WTC11 (cell line): Measurements from ENCODE around the gene MAGI3. TPM values are rescaled to one million over a fixed set of nuclear protein-coding genes. Genes with fewer than 3 reads are reported as not detected.

Experiments
- ATAC-seq: fragments of 200-7000 bp; cut with Tn5 transposase; 2 replicates; pipeline ENCODE4 v1.10.0; 2021; ENCODE audit warnings: mild to moderate bottlenecking, moderate library complexity
- CTCF ChIA-PET: fragments of 300-600 bp; sonication (Branson Sonifier 250); formaldehyde crosslinking; loops from one replicate; lab custom pipeline; 2021; ENCODE audit warnings: antibody characterized with exemption; lab: Charles Lee
- POLR2A ChIA-PET: fragments of 350-600 bp; sonication (Branson Sonifier 250); formaldehyde crosslinking; loops from one replicate; lab custom pipeline; 2021; ENCODE audit warnings: antibody characterized with exemption; lab: Charles Lee
- DNase-seq: peaks from one replicate; pipeline ENCODE4 v3.0.0; 2021; ENCODE audit warnings: low spot score
- H3K27ac Mint-ChIP-seq: 2 replicates; pipeline ENCODE4 v1.8.0; 2021; ENCODE audit warnings: mixed read lengths
- H3K27me3 Mint-ChIP-seq: 2 replicates; pipeline ENCODE4 v1.8.0; 2021; ENCODE audit warnings: low read depth, mild to moderate bottlenecking, moderate library complexity, mixed read lengths
- H3K36me3 Mint-ChIP-seq: 2 replicates; pipeline ENCODE4 v1.8.0; 2021; ENCODE audit warnings: mixed read lengths
- H3K4me1 Mint-ChIP-seq: 2 replicates; pipeline ENCODE4 v1.8.0; 2022; ENCODE audit warnings: mixed read lengths
- H3K4me3 Mint-ChIP-seq: 2 replicates; pipeline ENCODE4 v1.8.0; 2021; ENCODE audit warnings: mild to moderate bottlenecking, moderate library complexity, mixed read lengths
- H3K9me3 Mint-ChIP-seq: 2 replicates; pipeline ENCODE4 v1.8.0; 2021; ENCODE audit warnings: mixed read lengths
- ATF1 ChIP-seq: sonication (generic); formaldehyde crosslinking; IDR thresholded peaks from 2 replicates; pipeline ENCODE4 v1.8.1; 2023; ENCODE audit warnings: mild to moderate bottlenecking, moderate library complexity, missing genetic modification reagents
- ELF4 ChIP-seq: sonication (generic); formaldehyde crosslinking; IDR thresholded peaks from 2 replicates; pipeline ENCODE4 v1.8.1; 2022; ENCODE audit warnings: low read depth, mild to moderate bottlenecking, moderate library complexity, missing genetic modification reagents
- ESRRA ChIP-seq: sonication (generic); formaldehyde crosslinking; IDR thresholded peaks from 2 replicates; pipeline ENCODE4 v1.8.1; 2022; ENCODE audit warnings: mild to moderate bottlenecking, missing genetic modification reagents, borderline replicate concordance
- ETV6 ChIP-seq: sonication (generic); formaldehyde crosslinking; IDR thresholded peaks from 2 replicates; pipeline ENCODE4 v1.8.1; 2022; ENCODE audit warnings: mild to moderate bottlenecking, missing genetic modification reagents
- FOXJ3 ChIP-seq: sonication (generic); formaldehyde crosslinking; IDR thresholded peaks from 2 replicates; pipeline ENCODE4 v1.9.0; 2021; ENCODE audit warnings: missing genetic modification reagents, mild to moderate bottlenecking, borderline replicate concordance
- FOXP1 ChIP-seq: sonication (generic); formaldehyde crosslinking; IDR thresholded peaks from 2 replicates; pipeline ENCODE4 v1.8.0; 2022; ENCODE audit warnings: missing genetic modification reagents, mild to moderate bottlenecking, moderate library complexity, borderline replicate concordance
- GRHL2 ChIP-seq: fragments of 250-450 bp; sonication (Bioruptor Pico); IDR thresholded peaks from 2 replicates; pipeline ENCODE4 v1.8.0; 2022; ENCODE audit warnings: mild to moderate bottlenecking, moderate library complexity; ENCODE audit not compliant: insufficient replicate concordance, severe bottlenecking
- GTF2I ChIP-seq: fragments of 250-450 bp; sonication (Bioruptor Pico); conservative IDR thresholded peaks from 2 replicates; pipeline ENCODE4 v1.4.0; 2021; ENCODE audit warnings: mild to moderate bottlenecking
- IRF2 ChIP-seq: sonication (generic); formaldehyde crosslinking; IDR thresholded peaks from 2 replicates; pipeline ENCODE4 v1.8.0; 2022; ENCODE audit warnings: low read depth, missing genetic modification reagents, borderline replicate concordance
- JUN ChIP-seq: sonication (generic); formaldehyde crosslinking; IDR thresholded peaks from 2 replicates; pipeline ENCODE4 v1.8.0; 2023; ENCODE audit warnings: mild to moderate bottlenecking, missing genetic modification reagents
- MYBL2 ChIP-seq: sonication (generic); formaldehyde crosslinking; IDR thresholded peaks from 2 replicates; pipeline ENCODE4 v1.8.1; 2023; ENCODE audit warnings: mild to moderate bottlenecking, moderate library complexity, missing genetic modification reagents
- NR1H2 ChIP-seq: sonication (generic); formaldehyde crosslinking; IDR thresholded peaks from 2 replicates; pipeline ENCODE4 v1.9.0; 2021; ENCODE audit warnings: mild to moderate bottlenecking, moderate library complexity, missing genetic modification reagents
- PRRX2 ChIP-seq: fragments of 250-450 bp; sonication (Bioruptor Pico); IDR thresholded peaks from 2 replicates; pipeline ENCODE4 v1.8.0; 2021; ENCODE audit warnings: mild to moderate bottlenecking
- RELA ChIP-seq: sonication (generic); formaldehyde crosslinking; IDR thresholded peaks from 2 replicates; pipeline ENCODE4 v1.8.1; 2022; ENCODE audit warnings: missing genetic modification reagents, mild to moderate bottlenecking, borderline replicate concordance
- SMAD4 ChIP-seq: sonication (generic); formaldehyde crosslinking; IDR thresholded peaks from 2 replicates; pipeline ENCODE4 v1.8.0; 2022; ENCODE audit warnings: mild to moderate bottlenecking, missing genetic modification reagents
- ZNF263 ChIP-seq: sonication (generic); formaldehyde crosslinking; IDR thresholded peaks from 2 replicates; pipeline ENCODE4 v1.8.1; 2022; ENCODE audit warnings: low read depth, mild to moderate bottlenecking, moderate library complexity, missing genetic modification reagents
- ZNF317 ChIP-seq: sonication (generic); formaldehyde crosslinking; IDR thresholded peaks from 2 replicates; pipeline ENCODE4 v1.8.1; 2023; ENCODE audit warnings: low read depth, mild to moderate bottlenecking, moderate library complexity, missing genetic modification reagents, borderline replicate concordance
- total RNA-seq: library from RNA; stranded (reverse); gene quantifications from 3 replicates; pipeline ENCODE4 v1.2.3, GENCODE V29; 2021
- TF ChIP-seq, protein P1 (sequence below): sonication (generic); formaldehyde crosslinking; IDR thresholded peaks from 2 replicates; pipeline ENCODE4 v1.8.1; 2022; ENCODE audit warnings: mild to moderate bottlenecking, moderate library complexity, missing genetic modification reagents
- TF ChIP-seq, protein P2 (sequence below): sonication (generic); formaldehyde crosslinking; IDR thresholded peaks from 2 replicates; pipeline ENCODE4 v1.8.0; 2023; ENCODE audit warnings: missing genetic modification reagents
- TF ChIP-seq, protein P3 (sequence below): fragments of 250-450 bp; sonication (Bioruptor Pico); IDR thresholded peaks from 2 replicates; pipeline ENCODE4 v1.9.0; 2021; ENCODE audit warnings: mild to moderate bottlenecking
- TF ChIP-seq, protein P4 (sequence below): fragments of 200-600 bp; IDR thresholded peaks from 2 replicates; pipeline ENCODE4 v1.8.0; 2022; ENCODE audit warnings: antibody characterized with exemption
- TF ChIP-seq, protein P5 (sequence below): fragments of 250-450 bp; sonication (Bioruptor Pico); IDR thresholded peaks from 2 replicates; pipeline ENCODE4 v1.9.0; 2021; ENCODE audit warnings: moderate library complexity, mild to moderate bottlenecking, inconsistent platforms, borderline replicate concordance
- TF ChIP-seq, protein P6 (sequence below): sonication (generic); formaldehyde crosslinking; IDR thresholded peaks from 2 replicates; pipeline ENCODE4 v1.8.1; 2023; ENCODE audit warnings: mild to moderate bottlenecking, missing genetic modification reagents

MAGI3 gene
- total RNA-seq, 1 experiment from 2014 or later = 9.7 TPM

DNA sequence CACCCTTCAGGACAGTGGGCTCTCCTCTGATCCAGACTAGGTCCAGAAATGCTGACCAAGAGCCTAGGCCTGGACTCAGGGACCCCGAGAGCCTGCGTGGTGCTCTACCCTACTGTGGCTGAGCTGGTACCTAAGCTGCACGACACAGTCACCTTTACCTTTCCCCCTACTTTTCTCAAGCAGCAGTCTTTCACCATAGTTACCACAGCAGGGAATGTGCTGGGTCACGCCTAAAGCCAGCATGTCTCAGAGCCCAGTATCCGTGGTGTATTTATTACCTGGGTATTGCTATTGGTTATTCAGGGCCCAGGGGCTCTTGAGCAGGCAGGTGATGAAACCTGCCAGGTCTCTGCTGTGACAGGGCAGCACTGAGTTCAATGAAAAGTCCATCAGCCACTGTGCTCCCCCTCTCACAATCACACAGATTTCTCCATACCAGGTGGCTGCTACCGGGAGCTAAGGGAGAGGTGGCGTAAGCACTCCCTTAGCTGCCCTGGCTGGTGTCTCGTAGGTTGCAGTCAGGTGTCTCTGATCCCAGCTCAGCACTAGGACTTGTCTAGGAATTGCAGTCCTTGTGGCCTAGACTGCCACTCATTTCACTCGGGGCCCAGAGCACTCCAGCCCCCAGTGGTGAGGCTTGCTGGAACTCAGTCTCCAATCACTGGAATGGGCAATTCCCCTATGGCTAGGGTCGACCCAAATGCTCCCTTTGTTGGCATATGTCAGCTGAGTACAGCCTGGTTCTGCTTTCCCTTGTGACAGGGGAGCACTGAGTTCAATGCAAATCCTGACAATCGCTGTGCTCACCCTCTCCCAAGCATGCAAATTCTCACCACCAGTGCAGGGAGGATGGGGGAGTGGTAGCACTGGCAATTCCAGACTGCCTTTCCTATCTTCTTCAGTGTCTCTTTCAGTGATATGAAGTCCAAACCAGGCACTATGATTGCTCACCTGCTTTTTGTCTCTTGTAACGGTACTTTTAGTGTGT lies 240.3 kb downstream of the MAGI3 start:
- POLR2A ChIA-PET = interaction anchor here (0.6 kb wide), 1 partner anchor 183 kb away, joined by 3 read pairs; no protein-coding TSS in a partner anchor

DNA sequence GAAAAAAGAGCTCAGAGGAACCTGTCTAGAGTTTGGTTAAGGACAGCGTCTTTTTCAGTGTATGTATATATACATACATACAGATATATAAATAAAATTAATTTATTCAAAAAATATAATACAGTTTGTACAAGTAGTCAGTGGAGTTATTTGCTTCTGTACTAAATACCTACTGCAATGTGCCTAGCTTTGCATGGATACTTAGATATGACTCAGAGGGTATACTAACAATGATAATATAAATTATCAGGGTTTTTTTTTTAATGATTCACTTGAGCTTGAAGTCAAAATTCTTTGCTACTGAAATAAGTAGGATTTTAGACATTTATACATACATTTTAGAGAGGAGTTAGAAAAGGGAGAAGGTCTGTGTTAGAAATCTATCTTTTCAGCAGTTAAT lies 251.1 kb downstream of the MAGI3 start:
- peaks cover 16% of the 10 kb centered on the region for H3K9me3 Mint-ChIP-seq
- ATAC-seq (no peak), DNase-seq (no peak)
- TF ChIP-seq GRHL2 (CRISPR knock-in tag) (no peak), PRRX2 (CRISPR knock-in tag) (no peak), RELA (CRISPR knock-in tag) (no peak), ATF1 (CRISPR knock-in tag) (no peak), GTF2I (CRISPR knock-in tag) (no peak)
- TF ChIP-seq, protein P1, sequence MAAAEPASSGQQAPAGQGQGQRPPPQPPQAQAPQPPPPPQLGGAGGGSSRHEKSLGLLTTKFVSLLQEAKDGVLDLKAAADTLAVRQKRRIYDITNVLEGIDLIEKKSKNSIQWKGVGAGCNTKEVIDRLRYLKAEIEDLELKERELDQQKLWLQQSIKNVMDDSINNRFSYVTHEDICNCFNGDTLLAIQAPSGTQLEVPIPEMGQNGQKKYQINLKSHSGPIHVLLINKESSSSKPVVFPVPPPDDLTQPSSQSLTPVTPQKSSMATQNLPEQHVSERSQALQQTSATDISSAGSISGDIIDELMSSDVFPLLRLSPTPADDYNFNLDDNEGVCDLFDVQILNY (CRISPR knock-in tag) = no peak
- no peak overlapping the region for H3K27ac Mint-ChIP-seq
- no peaks in the 10 kb centered on the region for H3K4me1 Mint-ChIP-seq
- no peak overlapping the region for H3K4me3 Mint-ChIP-seq
- ChIA-PET CTCF (no interaction called here), POLR2A (no interaction called here)
- H3K27me3 Mint-ChIP-seq = no peaks in the 10 kb centered on the region
- peaks cover 24% of the 10 kb centered on the region for H3K36me3 Mint-ChIP-seq

More for the DNA sequence above, 240.3 kb downstream of the MAGI3 start:
- Mint-ChIP-seq H3K4me1 (peaks cover 12% of the 10 kb centered on the region), H3K27me3 (no peaks in the 10 kb centered on the region), H3K27ac (no peak overlapping the region), H3K4me3 (no peak overlapping the region), H3K9me3 (peaks cover 14% of the 10 kb centered on the region), H3K36me3 (peaks cover 9% of the 10 kb centered on the region; the same call in 1 of the 2 replicates)
- CTCF ChIA-PET = no interaction called here
- DNase-seq (no peak), ATAC-seq (peak; percentile 74)
- TF ChIP-seq JUN = no peak
- no peak for TF ChIP-seq RELA (CRISPR knock-in tag)
- no peak for TF ChIP-seq NR1H2 (CRISPR knock-in tag)
- TF ChIP-seq MYBL2 (CRISPR knock-in tag) = no peak
- peak; percentile 68; the same call in 1 of the 2 replicates for TF ChIP-seq ZNF263 (CRISPR knock-in tag)
- no peak for TF ChIP-seq FOXP1 (CRISPR knock-in tag)
- no peak for TF ChIP-seq IRF2 (CRISPR knock-in tag)
- no peak for TF ChIP-seq GRHL2 (CRISPR knock-in tag)

DNA sequence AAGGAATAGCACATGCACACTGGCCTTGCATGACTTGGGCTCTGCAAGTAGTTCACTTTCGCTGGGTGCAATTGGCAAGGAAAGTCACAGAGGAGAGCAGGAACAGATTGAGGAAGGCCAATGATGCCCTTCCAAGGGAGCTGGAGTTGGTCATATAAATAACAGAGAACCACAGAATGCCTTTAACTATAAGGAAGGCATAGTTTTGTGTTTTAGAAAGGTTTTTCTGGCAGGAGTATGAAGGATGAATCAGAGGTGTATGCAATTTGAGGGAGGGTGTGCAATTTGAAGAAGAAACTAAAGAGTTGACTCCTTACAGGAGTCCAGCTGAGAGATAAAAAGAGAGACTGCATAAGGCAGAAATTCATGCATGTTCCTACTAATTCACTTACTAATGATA lies 256.8 kb downstream of the MAGI3 start:
- ATAC-seq (no peak), DNase-seq (no peak)
- CTCF ChIA-PET = no interaction called here
- Mint-ChIP-seq H3K27ac (no peak overlapping the region), H3K9me3 (no peaks in the 10 kb centered on the region)
- TF ChIP-seq GRHL2 (CRISPR knock-in tag) (no peak), ETV6 (no peak), ESRRA (CRISPR knock-in tag) (no peak), SMAD4 (no peak), ZNF317 (no peak), FOXJ3 (no peak), RELA (CRISPR knock-in tag) (no peak), ELF4 (no peak)
- TF ChIP-seq, protein P2, sequence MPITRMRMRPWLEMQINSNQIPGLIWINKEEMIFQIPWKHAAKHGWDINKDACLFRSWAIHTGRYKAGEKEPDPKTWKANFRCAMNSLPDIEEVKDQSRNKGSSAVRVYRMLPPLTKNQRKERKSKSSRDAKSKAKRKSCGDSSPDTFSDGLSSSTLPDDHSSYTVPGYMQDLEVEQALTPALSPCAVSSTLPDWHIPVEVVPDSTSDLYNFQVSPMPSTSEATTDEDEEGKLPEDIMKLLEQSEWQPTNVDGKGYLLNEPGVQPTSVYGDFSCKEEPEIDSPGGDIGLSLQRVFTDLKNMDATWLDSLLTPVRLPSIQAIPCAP (CRISPR knock-in tag) = no peak
- TF ChIP-seq, protein P3, sequence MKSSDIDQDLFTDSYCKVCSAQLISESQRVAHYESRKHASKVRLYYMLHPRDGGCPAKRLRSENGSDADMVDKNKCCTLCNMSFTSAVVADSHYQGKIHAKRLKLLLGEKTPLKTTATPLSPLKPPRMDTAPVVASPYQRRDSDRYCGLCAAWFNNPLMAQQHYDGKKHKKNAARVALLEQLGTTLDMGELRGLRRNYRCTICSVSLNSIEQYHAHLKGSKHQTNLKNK (CRISPR knock-in tag) = no peak
- TF ChIP-seq, protein P1 (CRISPR knock-in tag) = no peak
- TF ChIP-seq, protein P4, sequence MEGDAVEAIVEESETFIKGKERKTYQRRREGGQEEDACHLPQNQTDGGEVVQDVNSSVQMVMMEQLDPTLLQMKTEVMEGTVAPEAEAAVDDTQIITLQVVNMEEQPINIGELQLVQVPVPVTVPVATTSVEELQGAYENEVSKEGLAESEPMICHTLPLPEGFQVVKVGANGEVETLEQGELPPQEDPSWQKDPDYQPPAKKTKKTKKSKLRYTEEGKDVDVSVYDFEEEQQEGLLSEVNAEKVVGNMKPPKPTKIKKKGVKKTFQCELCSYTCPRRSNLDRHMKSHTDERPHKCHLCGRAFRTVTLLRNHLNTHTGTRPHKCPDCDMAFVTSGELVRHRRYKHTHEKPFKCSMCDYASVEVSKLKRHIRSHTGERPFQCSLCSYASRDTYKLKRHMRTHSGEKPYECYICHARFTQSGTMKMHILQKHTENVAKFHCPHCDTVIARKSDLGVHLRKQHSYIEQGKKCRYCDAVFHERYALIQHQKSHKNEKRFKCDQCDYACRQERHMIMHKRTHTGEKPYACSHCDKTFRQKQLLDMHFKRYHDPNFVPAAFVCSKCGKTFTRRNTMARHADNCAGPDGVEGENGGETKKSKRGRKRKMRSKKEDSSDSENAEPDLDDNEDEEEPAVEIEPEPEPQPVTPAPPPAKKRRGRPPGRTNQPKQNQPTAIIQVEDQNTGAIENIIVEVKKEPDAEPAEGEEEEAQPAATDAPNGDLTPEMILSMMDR = no peak
- TF ChIP-seq, protein P5, sequence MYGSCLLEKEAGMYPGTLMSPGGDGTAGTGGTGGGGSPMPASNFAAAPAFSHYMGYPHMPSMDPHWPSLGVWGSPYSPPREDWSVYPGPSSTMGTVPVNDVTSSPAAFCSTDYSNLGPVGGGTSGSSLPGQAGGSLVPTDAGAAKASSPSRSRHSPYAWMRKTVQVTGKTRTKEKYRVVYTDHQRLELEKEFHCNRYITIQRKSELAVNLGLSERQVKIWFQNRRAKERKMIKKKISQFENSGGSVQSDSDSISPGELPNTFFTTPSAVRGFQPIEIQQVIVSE (CRISPR knock-in tag) = no peak
- TF ChIP-seq, protein P6, sequence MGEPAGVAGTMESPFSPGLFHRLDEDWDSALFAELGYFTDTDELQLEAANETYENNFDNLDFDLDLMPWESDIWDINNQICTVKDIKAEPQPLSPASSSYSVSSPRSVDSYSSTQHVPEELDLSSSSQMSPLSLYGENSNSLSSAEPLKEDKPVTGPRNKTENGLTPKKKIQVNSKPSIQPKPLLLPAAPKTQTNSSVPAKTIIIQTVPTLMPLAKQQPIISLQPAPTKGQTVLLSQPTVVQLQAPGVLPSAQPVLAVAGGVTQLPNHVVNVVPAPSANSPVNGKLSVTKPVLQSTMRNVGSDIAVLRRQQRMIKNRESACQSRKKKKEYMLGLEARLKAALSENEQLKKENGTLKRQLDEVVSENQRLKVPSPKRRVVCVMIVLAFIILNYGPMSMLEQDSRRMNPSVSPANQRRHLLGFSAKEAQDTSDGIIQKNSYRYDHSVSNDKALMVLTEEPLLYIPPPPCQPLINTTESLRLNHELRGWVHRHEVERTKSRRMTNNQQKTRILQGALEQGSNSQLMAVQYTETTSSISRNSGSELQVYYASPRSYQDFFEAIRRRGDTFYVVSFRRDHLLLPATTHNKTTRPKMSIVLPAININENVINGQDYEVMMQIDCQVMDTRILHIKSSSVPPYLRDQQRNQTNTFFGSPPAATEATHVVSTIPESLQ = no peak
- TF ChIP-seq, all 79 proteins: peak for 0
- Mint-ChIP-seq H3K4me1 (no peaks in the 10 kb centered on the region), H3K36me3 (no peaks in the 10 kb centered on the region), H3K27me3 (no peaks in the 10 kb centered on the region), H3K4me3 (no peak overlapping the region)
- POLR2A ChIA-PET = no interaction called here
